GM12865 (cell line): ENCODE measurements around the gene NEU3.
"Not testable (repeated sequence)": the region's sequence is repeated elsewhere in the genome, so short reads cannot be mapped to it uniquely, and the experiment has no call there.

Source experiments
- DNase-seq: peaks from one replicate; pipeline ENCODE4 v3.0.0; 2010; ENCODE audit warnings: low read depth
- H3K4me3 ChIP-seq: 2 replicates; pipeline ENCODE4 v1.5.1; 2011; ENCODE audit warnings: mild to moderate bottlenecking, low read depth, low read length, control low read depth
- CTCF ChIP-seq: IDR thresholded peaks from 2 replicates; pipeline ENCODE4 v1.5.1; 2011; ENCODE audit warnings: low read length, control low read depth, low read depth, inconsistent platforms; ENCODE audit not compliant: insufficient read depth; ENCODE audit errors: missing control alignments

Gene NEU3

DNA sequence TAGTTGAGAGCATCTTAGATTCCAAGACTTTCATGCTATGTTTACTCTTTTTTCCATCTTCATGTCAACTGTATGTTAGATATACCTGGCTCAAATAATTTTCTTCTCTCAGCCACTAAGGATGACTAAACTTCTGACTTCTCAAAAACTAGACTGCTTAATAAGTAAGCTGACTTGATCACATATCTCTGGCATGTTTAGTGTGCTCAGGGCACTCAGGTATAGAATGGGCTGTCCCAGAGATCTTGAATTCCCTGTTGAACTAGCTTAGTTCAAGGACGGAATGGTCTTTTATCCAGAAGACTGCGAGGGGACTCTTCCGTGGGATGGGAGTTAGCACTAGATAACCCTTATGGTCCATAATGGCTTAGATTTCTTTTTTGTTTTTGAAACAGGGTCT lies 13.0 kb downstream of the NEU3 start:
- TF ChIP-seq CTCF: no peak
- no peak for DNase-seq
- H3K4me3 ChIP-seq: no peak overlapping the region

- no peak for DNase-seq
- TF ChIP-seq CTCF: no peak
- no peak overlapping the region for H3K4me3 ChIP-seq
These were observed 13.8 kb downstream of the NEU3 start for GRCh38 chr11:75002516-75002915.

- no peak for TF ChIP-seq CTCF
- no peak overlapping the region for H3K4me3 ChIP-seq
- DNase-seq: peak; percentile 44
These were observed 15.5 kb downstream of the NEU3 start for GRCh38 chr11:75004215-75004614.

GRCh38 chr11:75011357-75011756 lies 22.6 kb downstream of the NEU3 start:
- DNase-seq: no peak

DNA sequence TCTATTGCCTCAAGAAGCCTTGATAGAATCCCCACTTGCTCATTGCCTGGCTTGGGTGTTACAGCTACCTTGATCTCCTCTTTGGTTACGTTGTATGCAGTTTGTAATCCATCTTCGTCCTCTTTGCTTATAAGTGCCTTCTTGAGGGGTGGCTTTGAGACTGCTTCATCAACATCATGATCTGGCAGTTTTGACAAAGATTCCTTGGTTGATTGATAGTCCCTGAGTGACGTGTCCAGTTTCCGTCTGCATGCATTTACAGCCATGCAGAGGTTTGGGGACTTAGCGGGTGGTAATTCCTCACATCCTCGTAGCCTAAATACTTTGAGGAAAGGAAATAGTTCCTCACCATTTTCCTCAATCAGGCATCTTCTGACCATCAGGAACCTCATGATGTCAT lies 23.1 kb downstream of the NEU3 start:
- no peak for TF ChIP-seq CTCF
- DNase-seq: no peak
- no peak overlapping the region for H3K4me3 ChIP-seq

More at GRCh38 chr11:75011357-75011756, 22.6 kb downstream of the NEU3 start:
- no peak overlapping the region for H3K4me3 ChIP-seq
- no peak for TF ChIP-seq CTCF

DNA sequence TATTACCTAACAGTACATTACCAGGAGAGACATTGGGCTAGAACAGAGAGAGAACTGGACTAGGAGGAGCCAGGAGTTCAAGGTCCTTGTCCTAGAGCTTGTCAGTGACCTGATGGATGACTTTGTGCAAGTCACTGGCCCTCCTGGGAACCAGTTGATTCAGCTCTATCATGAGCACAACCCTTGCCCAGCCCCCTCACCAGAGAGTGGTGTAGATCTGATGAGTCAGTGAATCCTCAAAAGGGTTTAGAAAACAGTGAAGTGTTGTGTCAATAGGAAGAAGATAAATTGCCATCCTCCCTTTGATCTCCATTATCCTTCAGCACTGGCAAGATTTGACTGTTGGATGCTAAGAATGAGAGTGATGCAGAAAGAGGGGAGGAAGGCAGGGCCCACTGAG lies 24.3 kb downstream of the NEU3 start:
- no peak for TF ChIP-seq CTCF
- DNase-seq: no peak
- no peak overlapping the region for H3K4me3 ChIP-seq

- no peak overlapping the region for H3K4me3 ChIP-seq
- DNase-seq: no peak
- TF ChIP-seq CTCF: no peak
These were observed 25.4 kb downstream of the NEU3 start for GRCh38 chr11:75014129-75014528.

- DNase-seq, H3K4me3 ChIP-seq: not testable (repeated sequence)
These were observed 30.5 kb downstream of the NEU3 start for GRCh38 chr11:75019200-75019599.

- DNase-seq, H3K4me3 ChIP-seq: not testable (repeated sequence)
These were observed 31.6 kb downstream of the NEU3 start for GRCh38 chr11:75020328-75020727.
